Prostate gland (tissue), 2 donors: ENCODE data around the gene FASTK.

Experiments
- POLR2A ChIP-seq: fragments of 450-650 bp; IDR thresholded peaks from one replicate; pipeline ENCODE4 v1.6.1; 2016; ENCODE audit warnings: antibody characterized with exemption, mild to moderate bottlenecking
- TF ChIP-seq, protein P1 (sequence below), 4 experiments: fragments of 200-600 bp in 2 of 4; fragments of 450-650 bp in 2 of 4; sonication (generic) in 2 of 4; IDR thresholded peaks; 1 replicate in 3 of 4; 2 replicates in 1 of 4; pipeline ENCODE4 v1.5.1; 2016 to 2019; ENCODE audit warnings: antibody characterized with exemption in 4 of 4, mild to moderate bottlenecking in 2 of 4, moderate library complexity in 2 of 4

DNA sequence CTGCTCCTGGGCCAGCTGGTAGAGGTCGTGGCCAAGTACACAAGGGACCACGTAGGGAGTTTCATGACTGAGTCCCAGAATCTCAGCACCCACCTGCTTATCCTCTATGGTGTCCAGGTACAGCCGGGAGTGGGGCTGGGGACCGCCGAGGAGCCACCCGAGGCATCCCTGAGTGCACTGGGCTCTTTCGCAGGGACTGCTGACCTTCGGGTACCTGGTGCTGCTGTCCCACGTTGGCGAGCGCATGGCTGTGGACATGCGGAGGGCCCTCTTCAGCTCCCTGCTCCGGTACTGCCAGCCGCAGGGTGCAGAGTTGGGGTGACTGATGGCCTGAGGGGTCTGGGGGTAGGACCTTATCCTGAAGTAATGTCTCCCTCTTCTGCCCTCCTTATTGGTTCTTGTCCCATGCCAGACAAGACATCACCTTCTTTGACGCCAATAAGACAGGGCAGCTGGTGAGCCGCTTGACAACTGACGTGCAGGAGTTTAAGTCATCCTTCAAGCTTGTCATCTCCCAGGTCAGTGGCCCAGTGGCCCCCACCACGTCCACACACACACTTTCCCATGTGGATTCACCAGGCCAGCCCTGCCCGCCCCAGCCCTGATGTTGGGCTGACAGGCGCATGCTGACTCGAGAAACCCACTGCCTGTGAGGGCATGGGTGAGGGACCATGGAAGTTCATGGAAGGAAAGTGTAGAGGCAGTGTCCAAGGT is 46.1 kb downstream of the FASTK start:
- no peak for TF ChIP-seq POLR2A
- TF ChIP-seq, protein P1, sequence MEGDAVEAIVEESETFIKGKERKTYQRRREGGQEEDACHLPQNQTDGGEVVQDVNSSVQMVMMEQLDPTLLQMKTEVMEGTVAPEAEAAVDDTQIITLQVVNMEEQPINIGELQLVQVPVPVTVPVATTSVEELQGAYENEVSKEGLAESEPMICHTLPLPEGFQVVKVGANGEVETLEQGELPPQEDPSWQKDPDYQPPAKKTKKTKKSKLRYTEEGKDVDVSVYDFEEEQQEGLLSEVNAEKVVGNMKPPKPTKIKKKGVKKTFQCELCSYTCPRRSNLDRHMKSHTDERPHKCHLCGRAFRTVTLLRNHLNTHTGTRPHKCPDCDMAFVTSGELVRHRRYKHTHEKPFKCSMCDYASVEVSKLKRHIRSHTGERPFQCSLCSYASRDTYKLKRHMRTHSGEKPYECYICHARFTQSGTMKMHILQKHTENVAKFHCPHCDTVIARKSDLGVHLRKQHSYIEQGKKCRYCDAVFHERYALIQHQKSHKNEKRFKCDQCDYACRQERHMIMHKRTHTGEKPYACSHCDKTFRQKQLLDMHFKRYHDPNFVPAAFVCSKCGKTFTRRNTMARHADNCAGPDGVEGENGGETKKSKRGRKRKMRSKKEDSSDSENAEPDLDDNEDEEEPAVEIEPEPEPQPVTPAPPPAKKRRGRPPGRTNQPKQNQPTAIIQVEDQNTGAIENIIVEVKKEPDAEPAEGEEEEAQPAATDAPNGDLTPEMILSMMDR (IDR thresholded peaks at IDR 0.05): no peak
